Esophagus (tissue), 2 donors: ENCODE data around the gene LMOD3. TPM values are rescaled to one million over a fixed set of nuclear protein-coding genes. Genes with fewer than 3 reads are reported as not detected.

ENCODE experiments used
- H3K27ac ChIP-seq, 2 donors: one replicate each; pipeline ENCODE4 v1.5.1; 2013; ENCODE audit warnings: low read depth in 2 of 2, mild to moderate bottlenecking in 2 of 2, inconsistent platforms in 1 of 2, low read length in 1 of 2, moderate library complexity in 1 of 2
- H3K27me3 ChIP-seq, 2 donors: one replicate each; pipeline ENCODE4 v1.6.1; 2013; ENCODE audit warnings: low read length in 2 of 2, control low read depth in 1 of 2, mild to moderate bottlenecking in 1 of 2; ENCODE audit not compliant: insufficient read depth in 2 of 2, control insufficient read depth in 1 of 2
- H3K36me3 ChIP-seq, 2 donors: one replicate each; pipeline ENCODE4 v1.6.1; 2013; ENCODE audit warnings: low read length in 1 of 2; ENCODE audit not compliant: control insufficient read depth in 2 of 2, insufficient read depth in 2 of 2
- H3K4me1 ChIP-seq, 2 donors: one replicate each; pipeline ENCODE4 v1.6.1; 2013; ENCODE audit warnings: low read length in 1 of 2; ENCODE audit not compliant: control insufficient read depth in 2 of 2, insufficient read depth in 2 of 2
- H3K4me3 ChIP-seq, 2 donors: one replicate each; pipeline ENCODE4 v1.5.1; 2013; ENCODE audit warnings: low read length in 2 of 2, mild to moderate bottlenecking in 2 of 2, low read depth in 1 of 2, moderate library complexity in 1 of 2
- H3K9me3 ChIP-seq, 2 donors: one replicate each; pipeline ENCODE4 v1.6.1; 2013; ENCODE audit warnings: mild to moderate bottlenecking in 2 of 2, low read depth in 1 of 2, low read length in 1 of 2, moderate library complexity in 1 of 2; ENCODE audit not compliant: control insufficient read depth in 2 of 2, insufficient read depth in 1 of 2
- WGBS, 2 donors: extraction: QIAGEN DNeasy Blood & Tissue Kit; methylation state at CpG; one replicate each; pipeline ENCODE4 v1.1.7; 2013; 5-methylcytosine and 5-hydroxymethylcytosine counted together
- polyA plus RNA-seq, 2 donors: library from polyadenylated mRNA; stranded (reverse); fragments of 200-250 nt; gene quantifications; one replicate each; pipeline ENCODE4 v1.2.3, GENCODE V29; 2013
- donor health status: healthy with polysubstance abuse.
- donor health status: Bipolar disorder and iron deficiency.

The LMOD3 gene
- polyA plus RNA-seq, 2 donors = 0.06 to 0.19 TPM

GRCh38 chr3:69145688-69146087 lies 23.3 kb upstream of the LMOD3 start:
- Histone ChIP-seq H3K36me3 (no peaks in the 10 kb centered on the region), H3K4me3 (no peak overlapping the region), H3K9me3 (no peaks in the 10 kb centered on the region), H3K27ac (no peak overlapping the region), H3K4me1 (no peaks in the 10 kb centered on the region), H3K27me3 (no peaks in the 10 kb centered on the region)

GRCh38 chr3:69144631-69145245 lies 22.3 kb upstream of the LMOD3 start:
- H3K4me3 ChIP-seq = no peak overlapping the region
- H3K4me1 ChIP-seq = no peaks in the 10 kb centered on the region
- 73% methylated on average over 3 of the region's 3 CpGs for whole genome bisulfite sequencing, 2 donors
- H3K27me3 ChIP-seq = no peaks in the 10 kb centered on the region
- H3K27ac ChIP-seq = no peak overlapping the region
- no peaks in the 10 kb centered on the region for H3K9me3 ChIP-seq
- H3K36me3 ChIP-seq = no peaks in the 10 kb centered on the region

GRCh38 chr3:69143612-69144011 lies 21.2 kb upstream of the LMOD3 start:
- Histone ChIP-seq H3K27me3 (no peaks in the 10 kb centered on the region), H3K36me3 (no peaks in the 10 kb centered on the region), H3K9me3 (no peaks in the 10 kb centered on the region), H3K27ac (no peak overlapping the region), H3K4me3 (no peak overlapping the region), H3K4me1 (no peaks in the 10 kb centered on the region)
- 71 to 73% methylated on average over 3 of the region's 3 CpGs for WGBS, 2 donors

GRCh38 chr3:69142797-69143454 lies 20.5 kb upstream of the LMOD3 start:
- no peaks in the 10 kb centered on the region for H3K27me3 ChIP-seq
- no peaks in the 10 kb centered on the region for H3K9me3 ChIP-seq
- no peak overlapping the region for H3K27ac ChIP-seq
- no peak overlapping the region for H3K4me3 ChIP-seq
- 64 to 73% methylated on average over 4 of the region's 4 CpGs for WGBS, 2 donors
- no peaks in the 10 kb centered on the region for H3K36me3 ChIP-seq
- H3K4me1 ChIP-seq = no peaks in the 10 kb centered on the region

GRCh38 chr3:69142090-69142489 lies 19.7 kb upstream of the LMOD3 start:
- H3K4me3 ChIP-seq = no peak overlapping the region
- no peaks in the 10 kb centered on the region for H3K9me3 ChIP-seq
- H3K27me3 ChIP-seq = no peaks in the 10 kb centered on the region
- H3K36me3 ChIP-seq = no peaks in the 10 kb centered on the region
- no peak overlapping the region for H3K27ac ChIP-seq
- 45% methylated on average over 3 of the region's 3 CpGs for WGBS, 2 donors
- H3K4me1 ChIP-seq = no peaks in the 10 kb centered on the region

GRCh38 chr3:69141313-69141712 lies 18.9 kb upstream of the LMOD3 start:
- H3K27ac ChIP-seq = no peak overlapping the region
- H3K27me3 ChIP-seq = no peaks in the 10 kb centered on the region
- no peaks in the 10 kb centered on the region for H3K4me1 ChIP-seq
- H3K9me3 ChIP-seq = no peaks in the 10 kb centered on the region
- H3K4me3 ChIP-seq = no peak overlapping the region
- no peaks in the 10 kb centered on the region for H3K36me3 ChIP-seq

- Histone ChIP-seq H3K36me3 (no peaks in the 10 kb centered on the region), H3K4me1 (no peaks in the 10 kb centered on the region), H3K27ac (no peak overlapping the region), H3K4me3 (no peak overlapping the region), H3K9me3 (no peaks in the 10 kb centered on the region), H3K27me3 (no peaks in the 10 kb centered on the region)
- WGBS, 2 donors = 94 to 96% methylated on average over 2 of the region's 2 CpGs
Measured at GRCh38 chr3:69137412-69137811, 15.0 kb upstream of the LMOD3 start.

- H3K4me3 ChIP-seq = no peak overlapping the region
- no peak overlapping the region for H3K27ac ChIP-seq
- H3K4me1 ChIP-seq = no peaks in the 10 kb centered on the region
- no peaks in the 10 kb centered on the region for H3K27me3 ChIP-seq
- H3K36me3 ChIP-seq = no peaks in the 10 kb centered on the region
- no peaks in the 10 kb centered on the region for H3K9me3 ChIP-seq
Measured at GRCh38 chr3:69137005-69137404, 14.6 kb upstream of the LMOD3 start.

GRCh38 chr3:69130689-69131088 lies 8.3 kb upstream of the LMOD3 start:
- Histone ChIP-seq H3K9me3 (no peaks in the 10 kb centered on the region), H3K27ac (no peak overlapping the region)

GRCh38 chr3:69129531-69129930 lies 7.1 kb upstream of the LMOD3 start:
- no peak overlapping the region for H3K4me3 ChIP-seq
- WGBS, 2 donors = 33 to 43% methylated on average over 1 of the region's 1 CpG
- H3K4me1 ChIP-seq = no peaks in the 10 kb centered on the region
- H3K9me3 ChIP-seq = no peaks in the 10 kb centered on the region
- no peaks in the 10 kb centered on the region for H3K27me3 ChIP-seq
- H3K36me3 ChIP-seq = no peaks in the 10 kb centered on the region
- H3K27ac ChIP-seq = no peak overlapping the region

More at GRCh38 chr3:69130689-69131088, 8.3 kb upstream of the LMOD3 start:
- H3K4me3 ChIP-seq = no peak overlapping the region
- H3K4me1 ChIP-seq = no peaks in the 10 kb centered on the region
- no peaks in the 10 kb centered on the region for H3K27me3 ChIP-seq
- no peaks in the 10 kb centered on the region for H3K36me3 ChIP-seq
